ENCODE results near the gene PLEKHA8. TPM values are rescaled to one million over a fixed set of nuclear protein-coding genes. Genes with fewer than 3 reads are reported as not detected.

The PLEKHA8 gene
- total and polyA plus RNA-seq, 2 of the 8 experiments (the other 6 are each of a cell fraction or from before 2014, with no cell fraction given), result 10.7 to 44.0 TPM

- H2BK20ac ChIP-seq (ENCODE audit: low read length), result no peak overlapping the region
- H2AFZ ChIP-seq (ENCODE audit: low read length), result no peak overlapping the region
- H3K23ac ChIP-seq (ENCODE audit: insufficient read length), result no peak overlapping the region
- POLR2A ChIA-PET (ENCODE audit: partially characterized antibody), result no interaction called here
- H3K4ac ChIP-seq (replicated peaks; ENCODE audit: insufficient read length, low read depth, low read length), result no peak overlapping the region
- H3K4me2 ChIP-seq (ENCODE audit: insufficient read depth in 1 of 2, low read depth in 2 of 2, low read length in 2 of 2), result no peak overlapping the region
- no peaks in the 10 kb centered on the region for H3K79me2 ChIP-seq (ENCODE audit: control insufficient read depth in 1 of 2, insufficient read depth in 2 of 2, low read length in 2 of 2)
- no peak overlapping the region for H4K8ac ChIP-seq (ENCODE audit: extremely low read depth, insufficient read depth, low read length)
- H4K91ac ChIP-seq (replicated peaks; ENCODE audit: insufficient read length, low read length), result no peak overlapping the region
- no peaks in the 10 kb centered on the region for H3K4me1 ChIP-seq (replicated peaks in 1 of 4; ENCODE audit: control insufficient read depth in 3 of 4, insufficient read depth in 4 of 4, low read length in 3 of 4)
- H2AK5ac ChIP-seq (ENCODE audit: low read depth, low read length), result no peak overlapping the region
- 0 out of 8 replicates have a peak, but pooled peaks cover 0 to 10% (median under 1%) of the 10 kb centered on the region in 4 experiments for H3K36me3 ChIP-seq (ENCODE audit: control insufficient read depth in 2 of 4, insufficient read depth in 4 of 4, low read length in 3 of 4)
- 85% methylated on average over 1 of the region's 1 CpG; no CpG with 5 or more reads in 1 of the 2 experiments for WGBS, 2 experiments (ENCODE audit: extremely low coverage in 1 of 2, insufficient coverage in 1 of 2, insufficient read length in 1 of 2, insufficient replicate concordance in 2 of 2, low coverage in 1 of 2, low lambda C conversion rate in 2 of 2, missing lambda C conversion rate in 1 of 2)
- no peaks in the 10 kb centered on the region for H3K79me1 ChIP-seq (ENCODE audit: low read depth, low read length)
- no peak overlapping the region for H2BK120ac ChIP-seq (replicated peaks; ENCODE audit: low read depth, low read length)
- no peak overlapping the region for H3K18ac ChIP-seq (ENCODE audit: extremely low read depth, low read length)
- H3K9ac ChIP-seq (replicated peaks in 1 of 4; ENCODE audit: extremely low read depth in 1 of 4, low read depth in 3 of 4, low read length in 3 of 4), result no peak overlapping the region
- no peak overlapping the region for H3K14ac ChIP-seq (ENCODE audit: insufficient read length)
- H2BK12ac ChIP-seq (ENCODE audit: low read depth, low read length), result no peak overlapping the region
- no peaks in the 10 kb centered on the region for H3K23me2 ChIP-seq (ENCODE audit: low read depth, low read length)
- H3K27ac ChIP-seq (ENCODE audit: low read depth, low read length), result no peak overlapping the region
- H4K5ac ChIP-seq (ENCODE audit: insufficient read length, low read depth, low read length), result no peak overlapping the region
- DNase-seq (ENCODE audit: low read depth in 1 of 2, low spot score in 2 of 2) (no peak), FAIRE-seq (no peak)
- no peak overlapping the region for H3K4me3 ChIP-seq (ENCODE audit: extremely low read depth in 1 of 4, insufficient read depth in 2 of 4, low read depth in 3 of 4, low read length in 4 of 4)
- no peak overlapping the region for H2BK15ac ChIP-seq (ENCODE audit: low read length)
- no peak overlapping the region for H3K56ac ChIP-seq (replicated peaks; ENCODE audit: insufficient read length, low read depth, low read length)
- no peaks in the 10 kb centered on the region for H3K9me3 ChIP-seq (ENCODE audit: insufficient read depth in 2 of 2, low read depth in 1 of 2, low read length in 1 of 2)
- H2BK5ac ChIP-seq (ENCODE audit: low read depth, low read length), result no peak overlapping the region
- peaks cover 2% of the 10 kb centered on the region in 2 experiments for H4K20me1 ChIP-seq (replicated peaks in 1 of 2; ENCODE audit: control insufficient read depth in 1 of 2, insufficient read depth in 2 of 2, low read length in 2 of 2)
- no peaks in the 10 kb centered on the region for H3K27me3 ChIP-seq (replicated peaks in 1 of 4; ENCODE audit: control insufficient read depth in 3 of 4, extremely low read depth in 1 of 4, insufficient read depth in 3 of 4, low read length in 3 of 4)
- CTCF ChIA-PET (ENCODE audit: partially characterized antibody), result interaction anchor here (0.6 to 4.7 kb wide), 19 partner anchors 9 to 638 kb away, joined by 3 to 39 read pairs (median 3); no protein-coding TSS in a partner anchor
- TF ChIP-seq TCF12 (IDR thresholded peaks at IDR 0.05; ENCODE audit: low read depth, low read length) (no peak), KDM4A (IDR thresholded peaks at IDR 0.05; ENCODE audit: low read depth, low read length, severe bottlenecking) (no peak), CBX5 (IDR thresholded peaks at IDR 0.05; ENCODE audit: low read depth, low read length) (no peak), NANOG (IDR thresholded peaks at IDR 0.05; ENCODE audit: insufficient read depth, low read depth, low read length, poor library complexity, severe bottlenecking) (no peak), HDAC6 (IDR thresholded peaks at IDR 0.05; ENCODE audit: low read depth, low read length) (no peak), CREB1 (IDR thresholded peaks at IDR 0.05) (no peak), RAD21 (IDR thresholded peaks at IDR 0.05 in 1 of 2, conservative IDR thresholded peaks at IDR 0.05 in 1 of 2; ENCODE audit: low read depth in 2 of 2, low read length in 2 of 2) (peak; percentile 38 to 44)
- TF ChIP-seq, protein P1, sequence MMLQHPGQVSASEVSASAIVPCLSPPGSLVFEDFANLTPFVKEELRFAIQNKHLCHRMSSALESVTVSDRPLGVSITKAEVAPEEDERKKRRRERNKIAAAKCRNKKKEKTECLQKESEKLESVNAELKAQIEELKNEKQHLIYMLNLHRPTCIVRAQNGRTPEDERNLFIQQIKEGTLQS (IDR thresholded peaks at IDR 0.05; ENCODE audit: insufficient read depth, low read depth, low read length), result no peak
- TF ChIP-seq, protein P2, sequence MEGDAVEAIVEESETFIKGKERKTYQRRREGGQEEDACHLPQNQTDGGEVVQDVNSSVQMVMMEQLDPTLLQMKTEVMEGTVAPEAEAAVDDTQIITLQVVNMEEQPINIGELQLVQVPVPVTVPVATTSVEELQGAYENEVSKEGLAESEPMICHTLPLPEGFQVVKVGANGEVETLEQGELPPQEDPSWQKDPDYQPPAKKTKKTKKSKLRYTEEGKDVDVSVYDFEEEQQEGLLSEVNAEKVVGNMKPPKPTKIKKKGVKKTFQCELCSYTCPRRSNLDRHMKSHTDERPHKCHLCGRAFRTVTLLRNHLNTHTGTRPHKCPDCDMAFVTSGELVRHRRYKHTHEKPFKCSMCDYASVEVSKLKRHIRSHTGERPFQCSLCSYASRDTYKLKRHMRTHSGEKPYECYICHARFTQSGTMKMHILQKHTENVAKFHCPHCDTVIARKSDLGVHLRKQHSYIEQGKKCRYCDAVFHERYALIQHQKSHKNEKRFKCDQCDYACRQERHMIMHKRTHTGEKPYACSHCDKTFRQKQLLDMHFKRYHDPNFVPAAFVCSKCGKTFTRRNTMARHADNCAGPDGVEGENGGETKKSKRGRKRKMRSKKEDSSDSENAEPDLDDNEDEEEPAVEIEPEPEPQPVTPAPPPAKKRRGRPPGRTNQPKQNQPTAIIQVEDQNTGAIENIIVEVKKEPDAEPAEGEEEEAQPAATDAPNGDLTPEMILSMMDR (IDR thresholded peaks at IDR 0.05; ENCODE audit: control extremely low read depth in 1 of 3, insufficient read depth in 1 of 3, low read depth in 1 of 3, low read length in 3 of 3), result peak in 2 of 3 experiments; percentile 21 to 46; a peak in 2 of 4 replicates
Measured at GRCh38 chr7:30074422-30075030, 46.3 kb downstream of the PLEKHA8 start.
